ENCODE measurements around the gene GTF2F1.

Gene GTF2F1

GRCh38 chr19:6393074-6393982 is at the start of gene GTF2F1:
TSS of gene GTF2F1 (minus strand) at chr19:6393164. CDS start at chr19:6392995, 169 bp downstream.
- DNase-seq (ENCODE audit: extremely low spot score), result peak; percentile 99
- TF ChIP-seq L3MBTL2 (conservative IDR thresholded peaks at IDR 0.05), result peak; percentile 68
- peak; percentile 70 for TF ChIP-seq ELF4 (IDR thresholded peaks at IDR 0.05)
- TF ChIP-seq FOXA1 (IDR thresholded peaks at IDR 0.05), result no peak
- TF ChIP-seq, protein P1, sequence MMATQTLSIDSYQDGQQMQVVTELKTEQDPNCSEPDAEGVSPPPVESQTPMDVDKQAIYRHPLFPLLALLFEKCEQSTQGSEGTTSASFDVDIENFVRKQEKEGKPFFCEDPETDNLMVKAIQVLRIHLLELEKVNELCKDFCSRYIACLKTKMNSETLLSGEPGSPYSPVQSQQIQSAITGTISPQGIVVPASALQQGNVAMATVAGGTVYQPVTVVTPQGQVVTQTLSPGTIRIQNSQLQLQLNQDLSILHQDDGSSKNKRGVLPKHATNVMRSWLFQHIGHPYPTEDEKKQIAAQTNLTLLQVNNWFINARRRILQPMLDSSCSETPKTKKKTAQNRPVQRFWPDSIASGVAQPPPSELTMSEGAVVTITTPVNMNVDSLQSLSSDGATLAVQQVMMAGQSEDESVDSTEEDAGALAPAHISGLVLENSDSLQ (IDR thresholded peaks at IDR 0.05), result no peak
- TF ChIP-seq HDGF (IDR thresholded peaks at IDR 0.05; ENCODE audit: borderline replicate concordance), result no peak
- TF ChIP-seq CTBP1 (IDR thresholded peaks at IDR 0.05; ENCODE audit: borderline replicate concordance), result no peak
- TF ChIP-seq ARNT (IDR thresholded peaks at IDR 0.05), result no peak
- no peak for TF ChIP-seq FOXK2 (IDR thresholded peaks at IDR 0.05)
- no peak for TF ChIP-seq BHLHE40 (IDR thresholded peaks at IDR 0.05; ENCODE audit: borderline replicate concordance)
- no peak for TF ChIP-seq SP1 (IDR thresholded peaks at IDR 0.05)
- ChIA-PET CTCF (no interaction called here), POLR2A (interaction anchor here (0.8 to 3.2 kb wide), 9 partner anchors 10 to 66 kb away, joined by 3 to 20 read pairs (median 4); partner anchors contain the start of genes ALKBH7, KHSRP and SLC25A23)

GRCh38 chr19:6442087-6442688 is 49.2 kb upstream of the GTF2F1 start:
- TF ChIP-seq BHLHE40 (IDR thresholded peaks at IDR 0.05; ENCODE audit: borderline replicate concordance) (no peak), FOXA1 (IDR thresholded peaks at IDR 0.05) (no peak), SP1 (IDR thresholded peaks at IDR 0.05) (no peak), FOXK2 (IDR thresholded peaks at IDR 0.05) (no peak), NFRKB (IDR thresholded peaks at IDR 0.05) (no peak), SUZ12 (IDR thresholded peaks at IDR 0.05) (no peak), TARDBP (IDR thresholded peaks at IDR 0.05) (no peak), ARNT (IDR thresholded peaks at IDR 0.05) (no peak), CTBP1 (IDR thresholded peaks at IDR 0.05; ENCODE audit: borderline replicate concordance) (no peak), HDGF (IDR thresholded peaks at IDR 0.05; ENCODE audit: borderline replicate concordance) (no peak), FOXM1 (IDR thresholded peaks at IDR 0.05; ENCODE audit: borderline replicate concordance) (no peak), LEF1 (IDR thresholded peaks at IDR 0.05; ENCODE audit: borderline replicate concordance) (no peak), L3MBTL2 (conservative IDR thresholded peaks at IDR 0.05) (no peak), ELF4 (IDR thresholded peaks at IDR 0.05) (no peak), ZNF384 (IDR thresholded peaks at IDR 0.05) (no peak)
- TF ChIP-seq, protein P1 (IDR thresholded peaks at IDR 0.05), result no peak
- ChIA-PET CTCF (no interaction called here), POLR2A (no interaction called here)
- no peak for DNase-seq (ENCODE audit: extremely low spot score)

DNA sequence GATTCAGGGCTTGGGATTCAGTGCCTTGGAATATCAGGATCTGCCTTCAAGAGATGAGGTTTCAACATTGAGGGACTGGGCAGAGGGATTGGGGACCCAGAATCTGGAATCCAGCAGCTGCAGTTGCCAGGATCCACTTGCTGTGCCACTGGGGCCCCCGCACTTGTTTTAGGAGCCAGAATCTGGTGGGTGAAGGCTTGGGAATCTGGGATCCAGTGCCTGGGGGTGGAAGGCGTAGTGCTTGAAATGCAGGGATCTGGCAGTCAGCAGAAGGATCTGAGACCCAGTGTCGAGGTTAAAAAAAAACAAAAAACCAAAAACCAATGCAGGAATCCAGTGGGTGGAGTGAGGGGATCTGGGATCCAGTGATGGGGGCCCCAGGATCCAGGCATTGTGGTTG is 47.9 kb upstream of the GTF2F1 start:
- TF ChIP-seq NFRKB (IDR thresholded peaks at IDR 0.05) (no peak), TARDBP (IDR thresholded peaks at IDR 0.05) (no peak), SUZ12 (IDR thresholded peaks at IDR 0.05) (no peak)
- DNase-seq (ENCODE audit: extremely low spot score), result no peak
- ChIA-PET POLR2A (no interaction called here), CTCF (no interaction called here)

GRCh38 chr19:6439743-6440142 is 46.8 kb upstream of the GTF2F1 start:
- ChIA-PET CTCF (no interaction called here), POLR2A (no interaction called here)
- TF ChIP-seq CTBP1 (IDR thresholded peaks at IDR 0.05; ENCODE audit: borderline replicate concordance) (no peak), TARDBP (IDR thresholded peaks at IDR 0.05) (no peak), ELF4 (IDR thresholded peaks at IDR 0.05) (no peak), L3MBTL2 (conservative IDR thresholded peaks at IDR 0.05) (no peak), NFRKB (IDR thresholded peaks at IDR 0.05) (no peak), ARNT (IDR thresholded peaks at IDR 0.05) (no peak)
- no peak for DNase-seq (ENCODE audit: extremely low spot score)

DNA sequence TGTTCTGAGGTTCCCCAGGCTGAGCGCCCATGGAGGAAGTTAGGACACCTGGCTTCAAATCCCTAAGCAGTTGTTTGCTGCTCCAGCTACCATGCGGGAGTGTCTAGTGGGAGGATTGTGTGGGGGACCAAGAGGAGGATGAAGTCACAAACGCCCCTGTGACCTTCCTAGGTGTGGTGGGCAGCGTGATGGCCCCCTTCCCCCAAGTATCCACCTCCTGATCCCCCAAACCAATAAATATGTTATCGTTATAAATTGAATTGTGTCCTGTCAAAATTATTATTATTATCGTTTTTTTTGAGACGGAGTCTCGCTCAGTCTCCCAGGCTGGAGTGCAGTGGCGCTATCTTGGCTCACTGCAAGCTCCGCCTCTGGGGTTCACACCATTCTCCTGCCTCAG is 40.7 kb upstream of the GTF2F1 start, which contains the start of gene SLC25A41:
SLC25A41 (minus strand) TSS at position 101 of the 400 bp plus-strand sequence; CDS start at position 31, 70 bp downstream.
- DNase-seq (ENCODE audit: extremely low spot score), result no peak
- ChIA-PET CTCF (no interaction called here), POLR2A (interaction anchor here (1.3 kb wide), 1 partner anchor 9 kb away, joined by 3 read pairs; the partner anchor contains the start of gene KHSRP)
- TF ChIP-seq TARDBP (IDR thresholded peaks at IDR 0.05), result no peak
- no peak for TF ChIP-seq LEF1 (IDR thresholded peaks at IDR 0.05; ENCODE audit: borderline replicate concordance)
- no peak for TF ChIP-seq NFRKB (IDR thresholded peaks at IDR 0.05)
- no peak for TF ChIP-seq HDGF (IDR thresholded peaks at IDR 0.05; ENCODE audit: borderline replicate concordance)
- TF ChIP-seq CTBP1 (IDR thresholded peaks at IDR 0.05; ENCODE audit: borderline replicate concordance), result no peak
- TF ChIP-seq FOXM1 (IDR thresholded peaks at IDR 0.05; ENCODE audit: borderline replicate concordance), result no peak
- TF ChIP-seq FOXK2 (IDR thresholded peaks at IDR 0.05), result no peak
- no peak for TF ChIP-seq BHLHE40 (IDR thresholded peaks at IDR 0.05; ENCODE audit: borderline replicate concordance)
- no peak for TF ChIP-seq FOXA1 (IDR thresholded peaks at IDR 0.05)
- no peak for TF ChIP-seq ELF4 (IDR thresholded peaks at IDR 0.05)
- TF ChIP-seq, protein P1 (IDR thresholded peaks at IDR 0.05), result no peak

GRCh38 chr19:6433165-6433564 is 40.2 kb upstream of the GTF2F1 start:
- TF ChIP-seq SP1 (IDR thresholded peaks at IDR 0.05), result no peak
- TF ChIP-seq BHLHE40 (IDR thresholded peaks at IDR 0.05; ENCODE audit: borderline replicate concordance), result no peak
- TF ChIP-seq FOXK2 (IDR thresholded peaks at IDR 0.05), result no peak
- TF ChIP-seq ARNT (IDR thresholded peaks at IDR 0.05), result no peak
- TF ChIP-seq NFRKB (IDR thresholded peaks at IDR 0.05), result no peak
- no peak for TF ChIP-seq CTBP1 (IDR thresholded peaks at IDR 0.05; ENCODE audit: borderline replicate concordance)
- CTCF ChIA-PET, result no interaction called here
- POLR2A ChIA-PET, result interaction anchor here (1.3 kb wide), 1 partner anchor 8 kb away, joined by 3 read pairs; the partner anchor contains the start of gene KHSRP

More at GRCh38 chr19:6433165-6433564, 40.2 kb upstream of the GTF2F1 start:
- DNase-seq (ENCODE audit: extremely low spot score), result no peak

All from HEK293T (cell line).